Measurements from ENCODE around the gene SNAPC4. TPM values are rescaled to one million over a fixed set of nuclear protein-coding genes. Genes with fewer than 3 reads are reported as not detected.

The SNAPC4 gene
- total RNA-seq, 1 experiment from 2014 or later = 24.8 TPM

- Histone ChIP-seq H3K9me3 (ENCODE audit: low read depth, low read length, poor library complexity, severe bottlenecking) (no peaks in the 10 kb centered on the region), H3K27me3 (replicated peaks; ENCODE audit: insufficient read depth, low read depth, low read length, poor library complexity) (no peaks in the 10 kb centered on the region), H3K4me3 (ENCODE audit: low read depth, low read length, poor library complexity, severe bottlenecking) (no peak overlapping the region), H3K36me3 (ENCODE audit: insufficient read depth, low read length, poor library complexity, severe bottlenecking) (peaks cover 62% of the 10 kb centered on the region), H3K27ac (ENCODE audit: low read depth, low read length, poor library complexity, severe bottlenecking) (no peak overlapping the region), H3K4me1 (ENCODE audit: insufficient read depth, low read length, poor library complexity, severe bottlenecking) (peaks cover 9% of the 10 kb centered on the region)
- TF ChIP-seq EZH2 (IDR thresholded peaks at IDR 0.05; ENCODE audit: borderline replicate concordance, low read depth, low read length, poor library complexity, severe bottlenecking) (no peak), CTCF (conservative IDR thresholded peaks at IDR 0.05; ENCODE audit: low read depth, low read length) (no peak)
- ChIA-PET CTCF (no interaction called here), POLR2A (ENCODE audit: low non-redundant PET) (interaction anchor here (0.6 kb wide), 1 partner anchor 24 kb away, joined by 3 read pairs; no protein-coding TSS in a partner anchor)
- BruUV-seq (replicated peaks) = no TSS peak
- DNase-seq (ENCODE audit: low spot score) = no peak
- intact Hi-C loops (cut with micrococcal nuclease; ENCODE audit: unreplicated experiment) = no loop called here
These were observed 3.8 kb downstream of the SNAPC4 start for GRCh38 chr9:136396219-136396515.

GRCh38 chr9:136395345-136396218 is 4.4 kb downstream of the SNAPC4 start:
- peaks cover 68% of the 10 kb centered on the region for H3K36me3 ChIP-seq (ENCODE audit: insufficient read depth, low read length, poor library complexity, severe bottlenecking)
- CTCF ChIA-PET = no interaction called here
- no peak for DNase-seq (ENCODE audit: low spot score)
- H3K27ac ChIP-seq (ENCODE audit: low read depth, low read length, poor library complexity, severe bottlenecking) = no peak overlapping the region
- no peaks in the 10 kb centered on the region for H3K27me3 ChIP-seq (replicated peaks; ENCODE audit: insufficient read depth, low read depth, low read length, poor library complexity)
- no peak for TF ChIP-seq CTCF (conservative IDR thresholded peaks at IDR 0.05; ENCODE audit: low read depth, low read length)
- TF ChIP-seq EZH2 (IDR thresholded peaks at IDR 0.05; ENCODE audit: borderline replicate concordance, low read depth, low read length, poor library complexity, severe bottlenecking) = no peak
- intact Hi-C loops (cut with micrococcal nuclease; ENCODE audit: unreplicated experiment) = no loop called here
- peaks cover 8% of the 10 kb centered on the region for H3K4me1 ChIP-seq (ENCODE audit: insufficient read depth, low read length, poor library complexity, severe bottlenecking)
- H3K4me3 ChIP-seq (ENCODE audit: low read depth, low read length, poor library complexity, severe bottlenecking) = no peak overlapping the region
- H3K9me3 ChIP-seq (ENCODE audit: low read depth, low read length, poor library complexity, severe bottlenecking) = no peaks in the 10 kb centered on the region
- POLR2A ChIA-PET (ENCODE audit: low non-redundant PET) = interaction anchor here (0.6 kb wide), 1 partner anchor 23 kb away, joined by 3 read pairs; no protein-coding TSS in a partner anchor
- BruUV-seq (replicated peaks) = no TSS peak

- BruUV-seq (replicated peaks) = no TSS peak
- no peaks in the 10 kb centered on the region for H3K9me3 ChIP-seq (ENCODE audit: low read depth, low read length, poor library complexity, severe bottlenecking)
- peaks cover 70% of the 10 kb centered on the region for H3K36me3 ChIP-seq (ENCODE audit: insufficient read depth, low read length, poor library complexity, severe bottlenecking)
- no peak overlapping the region for H3K4me3 ChIP-seq (ENCODE audit: low read depth, low read length, poor library complexity, severe bottlenecking)
- ChIA-PET CTCF (no interaction called here), POLR2A (ENCODE audit: low non-redundant PET) (no interaction called here)
- no peaks in the 10 kb centered on the region for H3K27me3 ChIP-seq (replicated peaks; ENCODE audit: insufficient read depth, low read depth, low read length, poor library complexity)
- intact Hi-C loops (cut with micrococcal nuclease; ENCODE audit: unreplicated experiment) = no loop called here
- peaks cover 3% of the 10 kb centered on the region for H3K4me1 ChIP-seq (ENCODE audit: insufficient read depth, low read length, poor library complexity, severe bottlenecking)
- H3K27ac ChIP-seq (ENCODE audit: low read depth, low read length, poor library complexity, severe bottlenecking) = no peak overlapping the region
- no peak for DNase-seq (ENCODE audit: low spot score)
- TF ChIP-seq CTCF (conservative IDR thresholded peaks at IDR 0.05; ENCODE audit: low read depth, low read length) (no peak), EZH2 (IDR thresholded peaks at IDR 0.05; ENCODE audit: borderline replicate concordance, low read depth, low read length, poor library complexity, severe bottlenecking) (no peak)
These were observed 5.0 kb downstream of the SNAPC4 start for GRCh38 chr9:136395020-136395340.

Data from A673 (cell line).